HCT116 (cell line): ENCODE measurements around the gene BRD9. TPM values are rescaled to one million over a fixed set of nuclear protein-coding genes. Genes with fewer than 3 reads are reported as not detected.
A peak's percentile ranks its signal among the peaks of the same experiment; 100 is the strongest.
"Not testable (repeated sequence)": the region's sequence is repeated elsewhere in the genome, so short reads cannot be mapped to it uniquely, and the experiment has no call there.

ENCODE experiments used
- ATAC-seq: fragments of 200-7000 bp; cut with Tn5 transposase; 2 replicates; pipeline ENCODE4 v1.9.1; 2020; ENCODE audit warnings: mild to moderate bottlenecking, moderate library complexity
- BruUV-seq: library from RNA; stranded (reverse); fragments of 400-500 nt; replicated peaks from 2 replicates; lab custom pipeline; 2021; lab: Mats Ljungman, UMichigan
- CTCF ChIA-PET: fragments of 300-600 bp; sonication (Branson Sonifier 250); formaldehyde crosslinking; loops from one replicate; lab custom pipeline; 2021; ENCODE audit warnings: antibody characterized with exemption; lab: Charles Lee
- POLR2A ChIA-PET: fragments of 300-600, 350-600 bp; sonication (Branson Sonifier 250); formaldehyde crosslinking; loops from one replicate; lab custom pipeline; 2021; ENCODE audit warnings: antibody characterized with exemption; lab: Charles Lee
- RAD21 ChIA-PET, 2 experiments: fragments of 300-600 bp; sonication (Branson Sonifier 250); formaldehyde crosslinking; loops; one replicate each; lab custom pipeline; 2023; ENCODE audit warnings: low total read pairs in 2 of 2; ENCODE audit not compliant: uncharacterized antibody in 2 of 2, unreplicated experiment in 2 of 2, low non-redundant PET in 1 of 2; lab: Charles Lee
- DNase-seq: peaks from one replicate; pipeline ENCODE4 v3.0.0-alpha.2; 2010; ENCODE audit warnings: low read depth, low spot score
- H2AFZ ChIP-seq: fragments of 200-600 bp; shearing (Covaris generic), sonication (generic); 2 replicates; pipeline ENCODE4 v1.6.1; 2017; ENCODE audit warnings: low read depth, mixed run types, mixed read lengths, antibody characterized with exemption, low read length; ENCODE audit not compliant: poor library complexity, severe bottlenecking
- H3K27ac ChIP-seq: 2 replicates; pipeline ENCODE4 v1.5.1; 2012; ENCODE audit warnings: low read depth, low read length
- H3K27me3 ChIP-seq: fragments of 200-600 bp; sonication (generic); 2 replicates; pipeline ENCODE4 v1.6.1; 2016; ENCODE audit warnings: mixed run types, low read length, mixed read lengths; ENCODE audit not compliant: insufficient read depth
- H3K36me3 ChIP-seq, 2 experiments: fragments of 200-500 bp in 1 of 2; fragments of 200-600 bp in 1 of 2; sonication (Bioruptor generic) in 1 of 2; sonication (generic) in 1 of 2; 2 replicates each; pipeline versions ENCODE4 v1.5.1 to v1.6.1; 2014 to 2016; ENCODE audit warnings: low read length in 2 of 2, inconsistent platforms in 1 of 2, mixed read lengths in 1 of 2, mixed run types in 1 of 2; ENCODE audit not compliant: insufficient read depth in 2 of 2, control insufficient read depth in 1 of 2
- H3K4me1 ChIP-seq, 2 experiments: fragments of 200-600 bp in 1 of 2; sonication (generic) in 1 of 2; 2 replicates each; pipeline versions ENCODE4 v1.5.1 to v1.6.1; 2012 to 2017; ENCODE audit warnings: low read length in 2 of 2, inconsistent platforms in 1 of 2, mild to moderate bottlenecking in 1 of 2, mixed read lengths in 1 of 2, mixed run types in 1 of 2, moderate library complexity in 1 of 2; ENCODE audit not compliant: insufficient read depth in 2 of 2, control insufficient read depth in 1 of 2
- H3K4me2 ChIP-seq: fragments of 200-600 bp; sonication (generic); 2 replicates; pipeline ENCODE4 v1.6.1; 2017; ENCODE audit warnings: mixed run types, low read length, mixed read lengths
- H3K4me3 ChIP-seq, 2 experiments: fragments of 200-600 bp in 1 of 2; sonication (generic) in 1 of 2; replicated peaks in 1 of 2; 2 replicates each; pipeline ENCODE4 v1.5.1; 2011 to 2016; ENCODE audit warnings: low read length in 2 of 2, control low read depth in 1 of 2, low read depth in 1 of 2, mild to moderate bottlenecking in 1 of 2, mixed read lengths in 1 of 2, mixed run types in 1 of 2
- H3K79me2 ChIP-seq: fragments of 200-600 bp; sonication (generic); 2 replicates; pipeline ENCODE4 v1.6.1; 2017; ENCODE audit warnings: mild to moderate bottlenecking, mixed run types, low read length, moderate library complexity, mixed read lengths; ENCODE audit not compliant: insufficient read depth
- H3K9ac ChIP-seq: fragments of 200-600 bp; sonication (generic); 2 replicates; pipeline ENCODE4 v1.6.1; 2016; ENCODE audit warnings: low read length, mixed read lengths
- H3K9me2 ChIP-seq: fragments of 200-600 bp; sonication (generic), shearing (Covaris generic); 2 replicates; pipeline ENCODE4 v1.6.1; 2017; ENCODE audit warnings: mixed run types, mild to moderate bottlenecking, moderate library complexity; ENCODE audit not compliant: insufficient read depth
- H3K9me3 ChIP-seq, 2 experiments: fragments of 200-500 bp in 1 of 2; fragments of 200-600 bp in 1 of 2; sonication (Bioruptor generic) in 1 of 2; sonication (generic) in 1 of 2; 2 replicates each; pipeline ENCODE4 v1.6.1; 2014 to 2017; ENCODE audit warnings: low read length in 2 of 2, mixed read lengths in 2 of 2, inconsistent platforms in 1 of 2, low read depth in 1 of 2, mild to moderate bottlenecking in 1 of 2, mixed run types in 1 of 2, moderate library complexity in 1 of 2; ENCODE audit not compliant: control insufficient read depth in 1 of 2, insufficient read depth in 1 of 2
- H4K20me1 ChIP-seq: fragments of 200-600 bp; sonication (generic), shearing (Covaris generic); 2 replicates; pipeline ENCODE4 v1.6.1; 2017; ENCODE audit warnings: mixed run types, mild to moderate bottlenecking, moderate library complexity; ENCODE audit not compliant: insufficient read depth
- CEBPB ChIP-seq: IDR thresholded peaks from 2 replicates; pipeline ENCODE4 v1.6.1; 2012; ENCODE audit warnings: low read depth
- EGR1 ChIP-seq: IDR thresholded peaks from 2 replicates; pipeline ENCODE4 v1.6.1; 2012; ENCODE audit warnings: low read depth
- JUND ChIP-seq: IDR thresholded peaks from 2 replicates; pipeline ENCODE4 v1.6.1; 2012
- POLR2AphosphoS5 ChIP-seq: IDR thresholded peaks from 2 replicates; pipeline ENCODE4 v1.6.1; 2011; ENCODE audit warnings: mild to moderate bottlenecking, low read depth, low read length, moderate library complexity
- RAD21 ChIP-seq: IDR thresholded peaks from 2 replicates; pipeline ENCODE4 v1.6.1; 2012; ENCODE audit warnings: low read depth, mild to moderate bottlenecking
- YY1 ChIP-seq: IDR thresholded peaks from 2 replicates; pipeline ENCODE4 v1.6.1; 2011; ENCODE audit warnings: low read length, low read depth, moderate library complexity, mild to moderate bottlenecking; ENCODE audit not compliant: insufficient replicate concordance; ENCODE audit errors: extremely low read depth
- intact Hi-C: fragments of 100-400 bp; cut with micrococcal nuclease; formaldehyde crosslinking; loops from 2 replicates; pipeline ENCODE4 v1.10.0; 2022
- total RNA-seq: library from RNA; stranded (reverse); gene quantifications from one replicate; pipeline ENCODE4 v1.2.1, GENCODE V29; 2021; ENCODE audit not compliant: unreplicated experiment
- TF ChIP-seq, protein P1 (sequence below): IDR thresholded peaks from 2 replicates; pipeline ENCODE4 v1.6.1; 2012; ENCODE audit warnings: low read depth

Gene BRD9
- total RNA-seq, 1 experiment from 2014 or later = 54.6 TPM

GRCh38 chr5:825544-825943, 67.1 kb downstream of the BRD9 start:
- H3K9ac ChIP-seq, H2AFZ ChIP-seq, H3K9me3 ChIP-seq, H3K4me2 ChIP-seq, H3K9me2 ChIP-seq, H4K20me1 ChIP-seq, CTCF ChIA-PET, BruUV-seq, H3K27ac ChIP-seq, DNase-seq: not testable (repeated sequence)
- ATAC-seq = peak; percentile 70; the same call in 1 of the 2 replicates
- peak; percentile 26; the same call in 1 of the 2 replicates for TF ChIP-seq RAD21
- TF ChIP-seq, all 23 proteins: peak for 1; not testable (repeated sequence) for 22
- H3K4me3 ChIP-seq, H3K36me3 ChIP-seq, H3K27me3 ChIP-seq, POLR2A ChIA-PET, intact Hi-C loops, RAD21 ChIA-PET, H3K4me1 ChIP-seq, H3K79me2 ChIP-seq: not testable (repeated sequence)

DNA sequence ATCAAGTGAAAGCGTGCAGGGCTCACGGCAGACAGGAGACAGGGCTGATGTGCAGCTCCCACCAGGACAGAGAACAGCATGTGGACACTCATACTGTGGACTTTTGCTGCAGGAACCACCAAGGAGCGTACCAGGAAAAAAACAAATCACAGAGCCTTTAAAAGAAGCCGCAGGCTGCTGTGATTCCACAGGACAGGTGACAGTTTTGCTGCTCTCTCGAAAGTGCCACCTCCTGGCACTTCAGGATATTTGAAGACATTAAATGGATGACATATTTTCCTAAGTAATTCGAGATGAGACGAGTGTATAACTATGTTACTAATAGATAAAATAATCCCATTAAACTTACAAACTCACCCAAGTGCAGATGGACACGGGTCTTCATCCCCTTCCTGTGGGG, 71.1 kb downstream of the BRD9 start:
- Histone ChIP-seq H3K9me3 (no peaks in the 10 kb centered on the region), H3K27ac (no peak overlapping the region), H3K27me3 (no peaks in the 10 kb centered on the region), H3K4me1 (no peaks in the 10 kb centered on the region), H3K79me2 (no peaks in the 10 kb centered on the region), H3K9ac (no peak overlapping the region), H4K20me1 (no peaks in the 10 kb centered on the region), H3K9me2 (no peaks in the 10 kb centered on the region), H3K4me3 (no peak overlapping the region), H3K4me2 (no peak overlapping the region), H3K36me3 (no peaks in the 10 kb centered on the region; a peak in 1 of 4 replicates), H2AFZ (no peak overlapping the region)
- ChIA-PET CTCF (no interaction called here), RAD21 (no interaction called here), POLR2A (no interaction called here)
- TF ChIP-seq RAD21 (peak; percentile 27; the same call in 1 of the 2 replicates), JUND (no peak)
- intact Hi-C loops = no loop called here
- DNase-seq (no peak), ATAC-seq (0 out of 2 replicates have a peak, but pooled peaks have one; percentile 46)
- BruUV-seq = no TSS peak

DNA sequence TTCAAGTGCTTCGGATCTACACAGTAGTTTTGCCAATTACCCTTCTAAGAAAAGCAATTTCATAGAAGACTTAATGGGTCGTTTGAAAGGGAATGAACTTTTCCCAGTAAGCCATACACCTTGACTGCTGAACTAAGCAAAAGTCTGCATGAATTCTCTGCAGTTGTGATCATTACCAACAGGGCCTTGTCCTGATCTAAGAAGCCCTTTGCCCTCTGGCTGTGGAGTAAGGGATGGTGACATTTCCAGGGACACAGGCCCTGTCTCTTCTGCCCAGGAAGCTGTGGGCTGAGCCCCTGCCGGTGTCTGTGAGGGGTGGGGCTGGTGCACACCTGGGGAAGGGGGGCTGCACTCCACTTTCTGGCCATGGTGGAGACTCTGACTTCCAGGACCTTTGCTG, 72.4 kb downstream of the BRD9 start:
- no peak for ATAC-seq
- intact Hi-C loops = no loop called here
- POLR2A ChIA-PET = no interaction called here

More for the DNA sequence above, 72.4 kb downstream of the BRD9 start:
- Histone ChIP-seq H3K4me3 (no peak overlapping the region), H3K79me2 (no peaks in the 10 kb centered on the region), H3K4me1 (no peaks in the 10 kb centered on the region), H3K36me3 (no peaks in the 10 kb centered on the region; a peak in 1 of 4 replicates), H4K20me1 (no peaks in the 10 kb centered on the region), H3K9me3 (no peaks in the 10 kb centered on the region), H3K27ac (no peak overlapping the region), H3K9ac (no peak overlapping the region), H3K9me2 (no peaks in the 10 kb centered on the region), H2AFZ (no peak overlapping the region), H3K4me2 (no peak overlapping the region), H3K27me3 (no peaks in the 10 kb centered on the region)
- RAD21 ChIA-PET = no interaction called here
- CTCF ChIA-PET = no interaction called here
- BruUV-seq = no TSS peak
- DNase-seq = no peak
- TF ChIP-seq, protein P1, sequence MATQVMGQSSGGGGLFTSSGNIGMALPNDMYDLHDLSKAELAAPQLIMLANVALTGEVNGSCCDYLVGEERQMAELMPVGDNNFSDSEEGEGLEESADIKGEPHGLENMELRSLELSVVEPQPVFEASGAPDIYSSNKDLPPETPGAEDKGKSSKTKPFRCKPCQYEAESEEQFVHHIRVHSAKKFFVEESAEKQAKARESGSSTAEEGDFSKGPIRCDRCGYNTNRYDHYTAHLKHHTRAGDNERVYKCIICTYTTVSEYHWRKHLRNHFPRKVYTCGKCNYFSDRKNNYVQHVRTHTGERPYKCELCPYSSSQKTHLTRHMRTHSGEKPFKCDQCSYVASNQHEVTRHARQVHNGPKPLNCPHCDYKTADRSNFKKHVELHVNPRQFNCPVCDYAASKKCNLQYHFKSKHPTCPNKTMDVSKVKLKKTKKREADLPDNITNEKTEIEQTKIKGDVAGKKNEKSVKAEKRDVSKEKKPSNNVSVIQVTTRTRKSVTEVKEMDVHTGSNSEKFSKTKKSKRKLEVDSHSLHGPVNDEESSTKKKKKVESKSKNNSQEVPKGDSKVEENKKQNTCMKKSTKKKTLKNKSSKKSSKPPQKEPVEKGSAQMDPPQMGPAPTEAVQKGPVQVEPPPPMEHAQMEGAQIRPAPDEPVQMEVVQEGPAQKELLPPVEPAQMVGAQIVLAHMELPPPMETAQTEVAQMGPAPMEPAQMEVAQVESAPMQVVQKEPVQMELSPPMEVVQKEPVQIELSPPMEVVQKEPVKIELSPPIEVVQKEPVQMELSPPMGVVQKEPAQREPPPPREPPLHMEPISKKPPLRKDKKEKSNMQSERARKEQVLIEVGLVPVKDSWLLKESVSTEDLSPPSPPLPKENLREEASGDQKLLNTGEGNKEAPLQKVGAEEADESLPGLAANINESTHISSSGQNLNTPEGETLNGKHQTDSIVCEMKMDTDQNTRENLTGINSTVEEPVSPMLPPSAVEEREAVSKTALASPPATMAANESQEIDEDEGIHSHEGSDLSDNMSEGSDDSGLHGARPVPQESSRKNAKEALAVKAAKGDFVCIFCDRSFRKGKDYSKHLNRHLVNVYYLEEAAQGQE = no peak
- TF ChIP-seq EGR1 (no peak), CEBPB (no peak), YY1 (no peak), POLR2AphosphoS5 (no peak)
